ENCODE data around the gene PTPRG. TPM values are rescaled to one million over a fixed set of nuclear protein-coding genes. Genes with fewer than 3 reads are reported as not detected.

The PTPRG gene
- total and polyA plus RNA-seq, 4 donors, result 3.6 to 35.6 (median 8.1) TPM

DNA sequence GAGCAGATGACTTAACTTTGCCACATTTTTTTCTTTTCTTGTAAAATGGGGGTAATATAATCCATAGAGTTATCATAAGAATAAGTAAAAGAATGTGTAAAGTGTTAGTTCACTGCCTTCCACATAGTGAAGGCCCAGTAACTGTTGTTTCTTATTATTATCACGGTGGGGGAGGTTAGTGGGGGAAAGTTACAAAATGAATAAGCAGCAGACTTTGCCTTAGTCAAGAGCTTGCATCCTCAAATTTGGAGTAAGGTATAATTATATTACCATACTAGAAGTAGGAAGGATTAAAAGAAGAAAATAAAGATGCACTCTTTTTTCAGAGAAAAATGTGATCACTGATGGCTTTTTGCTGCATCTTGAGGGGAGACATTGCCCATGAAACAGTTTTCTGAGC lies 247.6 kb downstream of the PTPRG start:
- peak overlapping the region; percentile 2 to 47 for H3K27ac ChIP-seq (ENCODE audit: low read depth in 1 of 2, low read length in 2 of 2)
- WGBS, result 83% methylated on average over 1 of the region's 1 CpG
- TF ChIP-seq, protein P1, sequence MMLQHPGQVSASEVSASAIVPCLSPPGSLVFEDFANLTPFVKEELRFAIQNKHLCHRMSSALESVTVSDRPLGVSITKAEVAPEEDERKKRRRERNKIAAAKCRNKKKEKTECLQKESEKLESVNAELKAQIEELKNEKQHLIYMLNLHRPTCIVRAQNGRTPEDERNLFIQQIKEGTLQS (IDR thresholded peaks at IDR 0.05), result no peak
- TF ChIP-seq YY1 (IDR thresholded peaks at IDR 0.05) (no peak), HNF4G (IDR thresholded peaks at IDR 0.05) (no peak), NR2F2 (IDR thresholded peaks at IDR 0.05) (no peak)
- TF ChIP-seq, protein P2, sequence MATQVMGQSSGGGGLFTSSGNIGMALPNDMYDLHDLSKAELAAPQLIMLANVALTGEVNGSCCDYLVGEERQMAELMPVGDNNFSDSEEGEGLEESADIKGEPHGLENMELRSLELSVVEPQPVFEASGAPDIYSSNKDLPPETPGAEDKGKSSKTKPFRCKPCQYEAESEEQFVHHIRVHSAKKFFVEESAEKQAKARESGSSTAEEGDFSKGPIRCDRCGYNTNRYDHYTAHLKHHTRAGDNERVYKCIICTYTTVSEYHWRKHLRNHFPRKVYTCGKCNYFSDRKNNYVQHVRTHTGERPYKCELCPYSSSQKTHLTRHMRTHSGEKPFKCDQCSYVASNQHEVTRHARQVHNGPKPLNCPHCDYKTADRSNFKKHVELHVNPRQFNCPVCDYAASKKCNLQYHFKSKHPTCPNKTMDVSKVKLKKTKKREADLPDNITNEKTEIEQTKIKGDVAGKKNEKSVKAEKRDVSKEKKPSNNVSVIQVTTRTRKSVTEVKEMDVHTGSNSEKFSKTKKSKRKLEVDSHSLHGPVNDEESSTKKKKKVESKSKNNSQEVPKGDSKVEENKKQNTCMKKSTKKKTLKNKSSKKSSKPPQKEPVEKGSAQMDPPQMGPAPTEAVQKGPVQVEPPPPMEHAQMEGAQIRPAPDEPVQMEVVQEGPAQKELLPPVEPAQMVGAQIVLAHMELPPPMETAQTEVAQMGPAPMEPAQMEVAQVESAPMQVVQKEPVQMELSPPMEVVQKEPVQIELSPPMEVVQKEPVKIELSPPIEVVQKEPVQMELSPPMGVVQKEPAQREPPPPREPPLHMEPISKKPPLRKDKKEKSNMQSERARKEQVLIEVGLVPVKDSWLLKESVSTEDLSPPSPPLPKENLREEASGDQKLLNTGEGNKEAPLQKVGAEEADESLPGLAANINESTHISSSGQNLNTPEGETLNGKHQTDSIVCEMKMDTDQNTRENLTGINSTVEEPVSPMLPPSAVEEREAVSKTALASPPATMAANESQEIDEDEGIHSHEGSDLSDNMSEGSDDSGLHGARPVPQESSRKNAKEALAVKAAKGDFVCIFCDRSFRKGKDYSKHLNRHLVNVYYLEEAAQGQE (IDR thresholded peaks at IDR 0.05), result no peak
- no peaks in the 10 kb centered on the region for H3K27me3 ChIP-seq (ENCODE audit: control insufficient read depth in 4 of 4, insufficient read depth in 4 of 4, low read length in 3 of 4)
- no peak overlapping the region for H3K4me3 ChIP-seq (ENCODE audit: low read depth in 1 of 3, low read length in 3 of 3)
- H3K9me3 ChIP-seq (ENCODE audit: control insufficient read depth in 4 of 4, low read length in 3 of 4), result no peaks in the 10 kb centered on the region
- peaks cover 9 to 28% (median 23%) of the 10 kb centered on the region in 4 donors for H3K4me1 ChIP-seq (ENCODE audit: control insufficient read depth in 4 of 4, insufficient read depth in 4 of 4, low read length in 3 of 4)
- H3K9ac ChIP-seq (ENCODE audit: low read depth in 1 of 2, low read length in 2 of 2), result peak overlapping the region in 1 of 2 donors; percentile 12
- H3K36me3 ChIP-seq (ENCODE audit: control insufficient read depth in 4 of 4, insufficient read depth in 3 of 4, low read depth in 1 of 4, low read length in 3 of 4), result no peaks in the 10 kb centered on the region
- no peak for DNase-seq (ENCODE audit: low spot score)

DNA sequence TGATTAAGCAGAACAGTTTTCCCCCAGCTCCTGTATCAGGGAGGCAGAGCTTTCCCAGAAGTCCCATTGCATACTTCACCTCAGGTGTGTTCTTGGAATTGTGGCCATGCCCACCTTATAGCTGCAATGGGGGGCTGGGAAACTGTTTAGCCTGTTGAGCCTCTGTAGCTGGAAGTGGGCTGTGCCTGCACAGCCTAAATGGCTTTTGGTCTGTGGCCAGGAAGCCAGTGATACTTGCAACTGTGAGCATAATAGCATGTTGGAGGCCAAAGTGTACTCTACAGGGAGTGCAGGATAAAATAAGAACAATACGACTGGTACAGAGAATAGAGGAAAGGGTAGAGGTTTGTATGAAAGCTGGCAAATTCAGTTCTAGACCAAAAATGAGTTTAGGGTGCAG lies 248.5 kb downstream of the PTPRG start:
- H3K4me3 ChIP-seq (ENCODE audit: low read depth in 1 of 3, low read length in 3 of 3), result no peak overlapping the region
- no peaks in the 10 kb centered on the region for H3K36me3 ChIP-seq (ENCODE audit: control insufficient read depth in 4 of 4, insufficient read depth in 3 of 4, low read depth in 1 of 4, low read length in 3 of 4)
- DNase-seq (ENCODE audit: low spot score), result no peak
- H3K9ac ChIP-seq (ENCODE audit: low read depth in 1 of 2, low read length in 2 of 2), result no peak overlapping the region
- H3K9me3 ChIP-seq (ENCODE audit: control insufficient read depth in 4 of 4, low read length in 3 of 4), result no peaks in the 10 kb centered on the region
- 25% methylated on average over 1 of the region's 1 CpG for WGBS
- H3K27ac ChIP-seq (ENCODE audit: low read depth in 1 of 2, low read length in 2 of 2), result no peak overlapping the region
- TF ChIP-seq, protein P1 (IDR thresholded peaks at IDR 0.05), result no peak
- TF ChIP-seq SP1 (IDR thresholded peaks at IDR 0.05) (no peak), HNF4A (conservative IDR thresholded peaks at IDR 0.05) (peak; percentile 23 to 60), YY1 (IDR thresholded peaks at IDR 0.05) (no peak), JUND (IDR thresholded peaks at IDR 0.05) (no peak), RXRA (IDR thresholded peaks at IDR 0.05) (peak in 1 of 2 donors; percentile 9), RAD21 (IDR thresholded peaks at IDR 0.05) (peak in 1 of 2 donors; percentile 39)
- TF ChIP-seq, protein P3, sequence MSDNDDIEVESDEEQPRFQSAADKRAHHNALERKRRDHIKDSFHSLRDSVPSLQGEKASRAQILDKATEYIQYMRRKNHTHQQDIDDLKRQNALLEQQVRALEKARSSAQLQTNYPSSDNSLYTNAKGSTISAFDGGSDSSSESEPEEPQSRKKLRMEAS (IDR thresholded peaks at IDR 0.05), result no peak
- TF ChIP-seq, protein P2 (IDR thresholded peaks at IDR 0.05), result no peak
- no peaks in the 10 kb centered on the region for H3K27me3 ChIP-seq (ENCODE audit: control insufficient read depth in 4 of 4, insufficient read depth in 4 of 4, low read length in 3 of 4)
- peaks cover 9 to 28% (median 23%) of the 10 kb centered on the region in 4 donors for H3K4me1 ChIP-seq (ENCODE audit: control insufficient read depth in 4 of 4, insufficient read depth in 4 of 4, low read length in 3 of 4)

All from liver (tissue), 9 donors.